Measurements from ENCODE around the gene TNS3. TPM values are rescaled to one million over a fixed set of nuclear protein-coding genes. Genes with fewer than 3 reads are reported as not detected.

Gene TNS3
- polyA plus RNA-seq, 3 donors = 5.2 to 30.3 (median 7.9) TPM

DNA sequence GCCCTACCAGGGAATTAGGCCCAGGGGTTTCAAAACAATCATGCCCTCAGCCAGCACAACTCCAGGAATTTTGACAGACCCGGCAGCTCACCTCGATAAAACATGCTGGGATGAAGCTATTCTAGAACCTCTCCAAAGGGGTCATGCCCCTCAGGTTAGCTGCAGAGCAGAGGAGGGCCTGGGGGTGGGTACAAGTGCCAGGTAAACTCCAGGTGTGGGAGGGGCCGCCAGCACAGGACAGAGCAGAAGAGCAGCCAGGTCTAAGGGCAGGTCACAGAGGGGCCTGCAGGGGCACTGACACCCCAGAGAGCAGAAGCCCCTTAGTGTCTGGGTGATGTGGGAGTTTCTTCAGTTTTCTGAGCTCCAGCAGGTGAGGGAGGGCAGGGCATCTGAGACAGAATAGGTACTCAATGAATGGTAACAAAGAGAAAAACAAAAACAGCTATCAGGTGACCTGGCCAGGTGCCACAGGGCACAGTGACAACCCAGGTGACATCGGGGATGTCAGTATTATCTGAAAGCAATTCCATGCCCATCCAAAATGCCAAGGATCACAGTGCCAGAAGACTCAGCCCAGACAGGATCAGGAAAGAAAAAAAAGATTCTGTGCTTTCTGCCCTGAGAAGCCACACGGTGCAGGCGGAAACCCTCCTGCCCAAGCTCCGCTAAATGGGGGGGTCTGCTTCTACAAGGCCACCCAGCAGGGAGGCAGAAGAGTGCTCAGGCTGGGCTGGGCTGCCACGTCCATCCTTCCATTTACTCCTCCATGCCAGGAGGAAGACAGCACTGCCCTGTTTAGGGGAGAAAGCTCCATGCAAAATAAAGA lies 104.5 kb downstream of the TNS3 start:
- H3K79me2 ChIP-seq (ENCODE audit: insufficient read depth, low read length) = peaks cover 70% of the 10 kb centered on the region

DNA sequence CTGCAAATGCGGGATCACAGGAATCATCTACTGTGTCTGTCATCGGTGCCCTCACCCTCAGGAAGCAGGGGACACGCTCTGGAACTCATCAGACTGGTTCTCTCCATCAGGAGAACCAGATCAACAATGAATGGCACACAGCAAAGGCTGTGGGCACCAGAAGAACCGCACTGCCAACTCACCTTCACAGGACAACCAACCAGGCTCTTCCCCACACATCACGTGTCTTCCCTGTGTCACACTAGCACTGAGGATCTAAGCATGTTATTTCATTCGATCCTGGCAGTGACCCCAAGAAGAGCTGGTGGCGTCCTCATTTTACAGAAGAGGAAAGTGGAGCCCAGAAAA lies 106.1 kb downstream of the TNS3 start:
- no peaks in the 10 kb centered on the region for H3K9me3 Mint-ChIP-seq
- Histone ChIP-seq H3K4me3 (replicated peaks in 1 of 3; ENCODE audit: low read depth in 2 of 3, low read length in 3 of 3) (peak overlapping the region in 1 of 3 experiments; percentile 36), H3K36me3 (replicated peaks in 1 of 2; ENCODE audit: control insufficient read depth in 1 of 2, insufficient read depth in 2 of 2, low read length in 2 of 2) (peaks cover 12 to 47% of the 10 kb centered on the region in 2 donors), H3K9ac (ENCODE audit: insufficient read depth, low read length, poor library complexity, severe bottlenecking) (peak overlapping the region; percentile 59), H3K27ac (ENCODE audit: low read depth in 1 of 2, low read length in 2 of 2) (peak overlapping the region; percentile 84 to 86), H3K4me2 (replicated peaks; ENCODE audit: extremely low read depth, low read length, poor library complexity, severe bottlenecking) (peak overlapping the region; percentile 61), H3K27me3 (ENCODE audit: control insufficient read depth in 2 of 2, insufficient read depth in 2 of 2, low read length in 2 of 2) (no peaks in the 10 kb centered on the region), H3K9me3 (replicated peaks in 1 of 2; ENCODE audit: control insufficient read depth in 1 of 2, insufficient read depth in 1 of 2, low read length in 2 of 2) (no peaks in the 10 kb centered on the region), H2AFZ (ENCODE audit: insufficient read depth, low read depth, low read length, poor library complexity, severe bottlenecking) (no peak overlapping the region), H4K20me1 (ENCODE audit: insufficient read depth, low read length) (peaks cover 90% of the 10 kb centered on the region), H3K4me1 (ENCODE audit: control insufficient read depth in 1 of 2, insufficient read depth in 2 of 2, low read length in 2 of 2) (peaks cover 46% of the 10 kb centered on the region in 2 donors), H3K79me2 (ENCODE audit: insufficient read depth, low read length) (peaks cover 64% of the 10 kb centered on the region)
- 94% methylated on average over 5 of the region's 7 CpGs for WGBS (ENCODE audit: insufficient coverage)
- no peak for DNase-seq
- intact Hi-C loops (cut with micrococcal nuclease) = loop anchor here (10.0 kb wide), 1 partner anchor 189 kb away; no protein-coding TSS in a partner anchor
- H3K4me3 Mint-ChIP-seq = no peak overlapping the region
- H3K4me1 Mint-ChIP-seq = peaks cover 37% of the 10 kb centered on the region
- TF ChIP-seq, protein P1, sequence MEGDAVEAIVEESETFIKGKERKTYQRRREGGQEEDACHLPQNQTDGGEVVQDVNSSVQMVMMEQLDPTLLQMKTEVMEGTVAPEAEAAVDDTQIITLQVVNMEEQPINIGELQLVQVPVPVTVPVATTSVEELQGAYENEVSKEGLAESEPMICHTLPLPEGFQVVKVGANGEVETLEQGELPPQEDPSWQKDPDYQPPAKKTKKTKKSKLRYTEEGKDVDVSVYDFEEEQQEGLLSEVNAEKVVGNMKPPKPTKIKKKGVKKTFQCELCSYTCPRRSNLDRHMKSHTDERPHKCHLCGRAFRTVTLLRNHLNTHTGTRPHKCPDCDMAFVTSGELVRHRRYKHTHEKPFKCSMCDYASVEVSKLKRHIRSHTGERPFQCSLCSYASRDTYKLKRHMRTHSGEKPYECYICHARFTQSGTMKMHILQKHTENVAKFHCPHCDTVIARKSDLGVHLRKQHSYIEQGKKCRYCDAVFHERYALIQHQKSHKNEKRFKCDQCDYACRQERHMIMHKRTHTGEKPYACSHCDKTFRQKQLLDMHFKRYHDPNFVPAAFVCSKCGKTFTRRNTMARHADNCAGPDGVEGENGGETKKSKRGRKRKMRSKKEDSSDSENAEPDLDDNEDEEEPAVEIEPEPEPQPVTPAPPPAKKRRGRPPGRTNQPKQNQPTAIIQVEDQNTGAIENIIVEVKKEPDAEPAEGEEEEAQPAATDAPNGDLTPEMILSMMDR (IDR thresholded peaks at IDR 0.05) = no peak
- H3K27ac Mint-ChIP-seq = peak overlapping the region in 2 of 7 donors; percentile 80 to 88
- peaks cover 0 to 3% (median 0%) of the 10 kb centered on the region in 3 donors for H3K27me3 Mint-ChIP-seq (ENCODE audit: low read depth in 3 of 3)
- peaks cover 48% of the 10 kb centered on the region in 2 donors for H3K36me3 Mint-ChIP-seq

More for the DNA sequence above, 104.5 kb downstream of the TNS3 start:
- Mint-ChIP-seq H3K36me3 (peaks cover 44 to 46% of the 10 kb centered on the region in 2 donors), H3K4me1 (peaks cover 52% of the 10 kb centered on the region), H3K9me3 (no peaks in the 10 kb centered on the region), H3K27me3 (ENCODE audit: low read depth in 3 of 3) (peaks cover 0 to 3% (median 0%) of the 10 kb centered on the region in 3 donors), H3K4me3 (no peak overlapping the region), H3K27ac (peak overlapping the region; percentile 2 to 72 (median 35))
- TF ChIP-seq, protein P1 (IDR thresholded peaks at IDR 0.05) = no peak
- no peaks in the 10 kb centered on the region for H3K27me3 ChIP-seq (ENCODE audit: control insufficient read depth in 2 of 2, insufficient read depth in 2 of 2, low read length in 2 of 2)
- no peak overlapping the region for H2AFZ ChIP-seq (ENCODE audit: insufficient read depth, low read depth, low read length, poor library complexity, severe bottlenecking)
- peaks cover 90% of the 10 kb centered on the region for H4K20me1 ChIP-seq (ENCODE audit: insufficient read depth, low read length)
- H3K27ac ChIP-seq (ENCODE audit: low read depth in 1 of 2, low read length in 2 of 2) = no peak overlapping the region
- H3K4me3 ChIP-seq (replicated peaks in 1 of 3; ENCODE audit: low read depth in 2 of 3, low read length in 3 of 3) = no peak overlapping the region
- DNase-seq = no peak
- H3K4me2 ChIP-seq (replicated peaks; ENCODE audit: extremely low read depth, low read length, poor library complexity, severe bottlenecking) = no peak overlapping the region
- WGBS (ENCODE audit: insufficient coverage) = 92% methylated on average over 4 of the region's 8 CpGs
- H3K9me3 ChIP-seq (replicated peaks in 1 of 2; ENCODE audit: control insufficient read depth in 1 of 2, insufficient read depth in 1 of 2, low read length in 2 of 2) = no peaks in the 10 kb centered on the region
- peaks cover 2 to 32% of the 10 kb centered on the region in 2 donors for H3K36me3 ChIP-seq (replicated peaks in 1 of 2; ENCODE audit: control insufficient read depth in 1 of 2, insufficient read depth in 2 of 2, low read length in 2 of 2)
- H3K9ac ChIP-seq (ENCODE audit: insufficient read depth, low read length, poor library complexity, severe bottlenecking) = no peak overlapping the region
- H3K4me1 ChIP-seq (ENCODE audit: control insufficient read depth in 1 of 2, insufficient read depth in 2 of 2, low read length in 2 of 2) = peaks cover 62% of the 10 kb centered on the region in 2 donors
- intact Hi-C loops (cut with micrococcal nuclease) = loop anchor here (10.0 kb wide), 1 partner anchor 187 kb away; no protein-coding TSS in a partner anchor

Measured in CD14-positive monocyte (primary cell).